Skeletal muscle satellite cell (primary cell): ENCODE measurements around the gene NUDT5. TPM values are rescaled to one million over a fixed set of nuclear protein-coding genes. Genes with fewer than 3 reads are reported as not detected.
"Not testable (repeated sequence)": the region's sequence is repeated elsewhere in the genome, so short reads cannot be mapped to it uniquely, and the experiment has no call there.

Source experiments
- H3K27me3 ChIP-seq: 2 replicates; pipeline ENCODE4 v1.7.0; 2013; ENCODE audit warnings: low read length; ENCODE audit not compliant: control insufficient read depth, insufficient read depth
- H3K36me3 ChIP-seq: 2 replicates; pipeline ENCODE4 v1.7.0; 2013; ENCODE audit warnings: mild to moderate bottlenecking, control low read depth, low read length; ENCODE audit not compliant: insufficient read depth
- H3K4me1 ChIP-seq: 2 replicates; pipeline ENCODE4 v1.7.0; 2013; ENCODE audit warnings: low read length; ENCODE audit not compliant: control insufficient read depth, insufficient read depth
- H3K4me2 ChIP-seq: 2 replicates; pipeline ENCODE4 v1.7.0; 2013; ENCODE audit warnings: mild to moderate bottlenecking, low read length
- H3K4me3 ChIP-seq: 2 replicates; pipeline ENCODE4 v1.7.0; 2013; ENCODE audit warnings: low read length
- H3K9ac ChIP-seq: 2 replicates; pipeline ENCODE4 v1.7.0; 2013; ENCODE audit warnings: mild to moderate bottlenecking, low read depth, low read length, moderate library complexity
- H3K9me3 ChIP-seq: replicated peaks from 2 replicates; pipeline ENCODE4 v1.7.0; 2013; ENCODE audit warnings: mild to moderate bottlenecking, control low read depth, low read length
- total RNA-seq: library from RNA; depleted of rRNA; stranded (reverse); fragments of >200 nt; gene quantifications from 2 replicates; pipeline ENCODE4 v1.2.3, GENCODE V29; 2012; rRNA removed

NUDT5 gene
- total RNA-seq: 66.0 and 87.5 TPM in 2 replicates

DNA sequence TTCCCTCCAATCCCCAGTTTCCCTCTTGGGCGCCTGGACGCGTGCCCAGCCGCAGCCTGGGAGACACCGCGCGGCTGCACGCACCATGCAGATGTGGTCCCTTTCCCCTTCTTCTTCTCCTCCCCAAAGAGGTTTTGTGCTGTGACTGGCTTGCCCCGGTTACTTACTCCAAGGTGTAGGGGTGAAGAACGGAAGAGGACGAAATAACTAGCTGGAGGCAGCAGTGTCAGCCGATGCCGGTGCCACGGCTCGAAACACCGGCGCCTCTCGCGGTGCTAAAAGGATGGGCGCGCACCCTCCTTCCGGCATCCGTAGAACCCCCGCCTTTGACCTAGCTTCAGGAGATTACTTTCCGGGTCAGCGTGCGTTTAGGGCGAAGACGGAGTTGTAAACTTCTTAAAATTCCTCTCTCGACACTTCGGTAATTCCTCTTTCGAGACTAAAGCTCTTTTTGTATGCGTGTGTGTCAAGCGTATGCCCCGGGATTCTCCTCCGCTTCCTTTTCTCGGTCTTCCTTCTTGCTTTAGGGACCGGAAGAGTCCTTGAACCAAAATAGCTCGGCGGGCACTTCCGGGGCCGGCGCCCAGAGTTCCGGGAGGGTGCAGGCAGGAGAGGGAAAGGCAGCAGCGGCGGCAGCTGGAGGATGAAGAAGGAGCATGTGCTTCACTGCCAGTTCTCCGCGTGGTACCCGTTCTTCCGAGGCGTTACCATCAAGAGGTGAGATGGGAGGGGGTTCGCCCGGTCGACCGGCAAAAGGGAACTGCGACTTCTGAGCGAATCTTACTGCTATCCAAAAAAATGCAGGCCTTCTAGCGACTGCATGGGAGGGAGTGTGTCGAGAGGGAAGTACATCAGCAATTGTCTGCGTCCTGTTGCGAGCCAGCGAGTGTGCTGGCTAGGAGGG is at the start of gene NUDT5, which contains the start of gene CDC123:
TSS of gene NUDT5 (minus strand) at position 289 of the 904 bp plus-strand sequence. CDS start 9,600 bp downstream, outside the sequence.
TSS of gene CDC123 (plus strand) at position 586 of the 904 bp plus-strand sequence. CDS start at position 644, 58 bp downstream.
- Histone ChIP-seq H3K4me2 (peak within 1 kb of the TSS; percentile 88), H3K9me3 (no peaks in the 10 kb centered on the region), H3K9ac (peak within 1 kb of the TSS; percentile 97), H3K27me3 (no peaks in the 10 kb centered on the region), H3K36me3 (peaks cover 11% of the 10 kb centered on the region), H3K4me3 (peak within 1 kb of the TSS; percentile 93), H3K4me1 (peaks cover 27% of the 10 kb centered on the region)

DNA sequence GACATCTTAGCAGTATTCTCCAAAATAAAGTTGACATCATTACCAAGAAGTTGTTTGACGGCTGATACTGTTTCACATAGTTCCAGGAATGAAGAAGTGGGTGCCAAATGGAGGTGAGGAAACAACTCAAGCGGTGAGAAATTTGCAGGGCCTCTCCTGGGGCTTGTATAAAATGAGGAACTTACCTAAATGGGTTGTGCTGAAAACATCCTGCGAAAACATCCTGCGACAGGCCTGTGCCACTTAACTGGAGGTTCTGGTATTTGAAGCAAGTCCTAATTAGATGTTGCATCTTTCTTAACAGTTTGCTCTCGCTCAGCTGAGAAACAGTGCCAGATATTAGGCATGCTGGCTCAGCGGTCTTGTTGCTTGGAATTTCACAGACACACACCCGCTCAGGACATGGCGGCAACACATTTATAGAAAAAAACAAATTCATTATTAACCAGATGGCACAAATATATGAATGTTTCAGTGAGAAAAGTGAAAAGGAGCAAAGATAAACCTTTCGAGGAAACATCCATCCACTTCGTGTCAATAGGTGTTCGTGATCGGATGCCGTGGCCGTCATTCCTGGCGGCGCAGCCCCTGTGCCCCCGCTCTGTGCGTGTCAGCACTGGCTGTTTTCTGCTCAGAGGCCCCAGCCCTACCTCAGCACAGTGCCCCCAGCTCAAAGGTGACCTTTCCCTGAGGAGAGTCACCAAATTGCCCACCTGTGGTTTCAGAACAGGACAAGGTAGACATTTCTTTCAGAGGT is 48.4 kb upstream of the NUDT5 start:
- no peak overlapping the region for H3K4me2 ChIP-seq
- no peaks in the 10 kb centered on the region for H3K9me3 ChIP-seq
- H3K4me1 ChIP-seq: no peaks in the 10 kb centered on the region
- no peaks in the 10 kb centered on the region for H3K27me3 ChIP-seq
- no peak overlapping the region for H3K9ac ChIP-seq
- H3K36me3 ChIP-seq: peaks cover 42% of the 10 kb centered on the region
- no peak overlapping the region for H3K4me3 ChIP-seq

DNA sequence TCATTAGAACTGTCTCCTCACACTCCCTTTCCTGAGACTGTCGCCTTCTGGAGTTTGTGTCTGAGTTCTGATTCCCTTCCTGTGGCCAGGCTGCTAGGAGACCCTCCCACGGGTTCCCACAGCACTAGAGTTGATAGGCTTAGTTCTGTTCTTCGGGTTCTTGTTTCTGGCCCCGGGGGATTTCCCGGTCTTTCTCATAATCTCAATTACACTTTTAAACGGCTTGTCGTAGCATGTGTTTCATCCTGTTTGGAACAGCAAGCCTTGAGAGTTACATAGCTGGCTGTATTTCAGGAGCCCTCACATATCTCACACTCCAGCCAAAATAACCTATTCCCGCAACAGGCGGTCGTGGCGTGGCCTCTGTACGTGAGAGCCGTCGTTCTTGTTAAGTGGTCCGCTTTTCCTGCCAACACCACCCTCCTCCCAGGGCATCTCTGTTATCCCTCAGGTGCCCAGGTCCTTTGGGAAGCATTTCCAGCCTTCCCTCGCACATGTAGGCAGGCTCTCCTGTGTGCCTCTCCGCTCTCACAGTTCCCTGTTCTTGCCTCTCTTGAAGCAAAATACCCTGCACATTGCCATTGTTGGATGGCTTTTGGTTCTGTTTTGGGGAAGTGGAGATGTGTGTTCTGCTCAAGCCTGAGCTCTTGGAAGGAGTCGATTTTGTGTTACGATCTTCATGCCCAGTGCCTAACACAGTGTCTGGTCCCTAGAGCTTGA is 46.3 kb upstream of the NUDT5 start:
- H3K4me1 ChIP-seq: no peaks in the 10 kb centered on the region
- H3K27me3 ChIP-seq: no peaks in the 10 kb centered on the region
- H3K9me3 ChIP-seq: no peaks in the 10 kb centered on the region
- no peak overlapping the region for H3K4me3 ChIP-seq
- H3K4me2 ChIP-seq: no peak overlapping the region
- peaks cover 52% of the 10 kb centered on the region for H3K36me3 ChIP-seq
- no peak overlapping the region for H3K9ac ChIP-seq

DNA sequence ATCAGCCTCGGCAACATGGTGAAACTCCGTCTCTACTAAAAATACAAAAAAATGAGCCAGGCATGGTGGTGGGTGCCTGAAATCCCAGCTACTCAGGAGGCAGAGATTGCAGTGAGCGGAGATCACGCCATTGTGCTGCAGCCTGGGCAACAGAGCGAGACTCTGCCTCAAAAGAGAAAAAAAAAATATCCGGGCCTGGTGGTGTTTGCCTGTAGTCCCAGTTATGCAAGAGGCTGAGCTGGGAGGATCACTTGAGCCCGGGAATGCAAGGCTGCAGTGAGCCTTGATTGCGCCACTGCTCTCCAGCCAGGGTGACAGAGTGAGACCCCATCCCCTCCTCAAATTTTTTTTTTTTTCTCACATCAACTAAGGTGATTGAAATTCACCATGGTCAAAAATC is 43.1 kb upstream of the NUDT5 start:
- Histone ChIP-seq H3K36me3 (peaks cover 58% of the 10 kb centered on the region), H3K4me3 (no peak overlapping the region)

DNA sequence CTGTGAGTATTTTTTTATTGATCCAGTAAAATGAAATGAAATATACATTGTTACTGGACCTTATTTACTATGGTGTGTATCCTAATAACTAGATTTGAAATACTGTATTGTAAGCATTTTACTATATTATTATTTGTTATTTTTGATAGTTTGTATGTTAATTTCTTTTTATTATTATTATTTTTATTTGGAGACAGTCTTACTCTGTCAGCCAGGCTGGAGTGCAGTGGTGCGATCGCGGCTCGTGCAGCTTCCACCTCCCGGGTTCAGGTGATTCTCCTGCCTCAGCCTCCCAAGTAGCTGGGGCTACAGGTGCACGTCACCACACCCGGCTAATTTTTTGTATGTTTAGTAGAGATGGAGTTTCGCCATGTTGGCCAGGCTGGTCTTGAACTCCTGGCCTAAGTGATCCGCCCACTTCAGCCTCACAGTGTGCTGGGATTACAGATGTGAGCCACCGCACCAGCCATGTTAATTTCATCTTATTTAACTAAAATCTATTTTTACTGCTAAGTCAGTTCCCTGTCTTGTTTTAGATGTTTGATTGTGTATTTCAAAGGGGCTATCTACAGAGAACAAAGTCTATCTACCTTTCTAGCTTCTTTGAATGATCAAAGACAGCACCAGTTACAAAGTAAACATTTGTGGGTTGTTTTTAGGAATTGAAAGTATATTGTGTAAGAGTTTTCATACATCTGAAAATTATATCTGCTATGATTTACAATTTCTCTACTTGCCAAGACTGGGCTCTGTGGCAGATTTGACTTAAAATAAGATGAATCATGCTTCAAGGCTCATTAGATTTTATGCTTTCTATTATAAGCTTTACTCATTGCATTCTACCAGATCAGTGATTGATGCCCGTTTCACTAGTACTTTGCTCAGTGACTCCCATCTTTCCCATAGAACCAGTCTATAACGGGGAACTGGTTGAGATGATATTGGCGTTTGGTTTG is 41.9 kb upstream of the NUDT5 start:
- Histone ChIP-seq H3K9ac (no peak overlapping the region), H3K4me3 (no peak overlapping the region), H3K27me3 (no peaks in the 10 kb centered on the region), H3K4me2 (no peak overlapping the region), H3K4me1 (no peaks in the 10 kb centered on the region), H3K9me3 (no peaks in the 10 kb centered on the region), H3K36me3 (peaks cover 62% of the 10 kb centered on the region)

More for the DNA sequence above, 43.1 kb upstream of the NUDT5 start:
- Histone ChIP-seq H3K4me1 (no peaks in the 10 kb centered on the region), H3K9ac (no peak overlapping the region), H3K4me2 (no peak overlapping the region), H3K27me3 (no peaks in the 10 kb centered on the region), H3K9me3 (no peaks in the 10 kb centered on the region)

DNA sequence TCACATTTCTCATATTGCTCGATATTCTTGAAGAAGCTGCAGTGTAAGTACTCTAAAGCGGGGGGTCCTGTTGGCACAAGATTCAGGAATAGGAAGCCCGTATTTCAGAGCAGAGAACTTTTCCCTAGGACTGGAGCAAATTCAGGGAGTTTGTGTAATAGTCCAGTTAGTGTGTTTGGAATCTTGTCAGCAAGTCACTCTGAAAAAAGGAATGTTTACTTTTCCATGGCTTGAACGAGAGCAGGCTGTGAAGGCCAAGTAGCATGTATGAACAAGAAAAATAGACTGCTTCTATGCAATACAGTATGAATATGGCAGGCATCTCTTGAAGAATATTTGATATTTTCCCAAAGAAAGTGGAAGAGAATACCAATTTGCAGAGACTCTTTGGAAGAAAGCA is 40.1 kb upstream of the NUDT5 start:
- H3K36me3 ChIP-seq: peaks cover 57% of the 10 kb centered on the region
- no peaks in the 10 kb centered on the region for H3K9me3 ChIP-seq
- no peaks in the 10 kb centered on the region for H3K27me3 ChIP-seq
- no peaks in the 10 kb centered on the region for H3K4me1 ChIP-seq
- no peak overlapping the region for H3K4me2 ChIP-seq
- no peak overlapping the region for H3K9ac ChIP-seq
- H3K4me3 ChIP-seq: no peak overlapping the region

DNA sequence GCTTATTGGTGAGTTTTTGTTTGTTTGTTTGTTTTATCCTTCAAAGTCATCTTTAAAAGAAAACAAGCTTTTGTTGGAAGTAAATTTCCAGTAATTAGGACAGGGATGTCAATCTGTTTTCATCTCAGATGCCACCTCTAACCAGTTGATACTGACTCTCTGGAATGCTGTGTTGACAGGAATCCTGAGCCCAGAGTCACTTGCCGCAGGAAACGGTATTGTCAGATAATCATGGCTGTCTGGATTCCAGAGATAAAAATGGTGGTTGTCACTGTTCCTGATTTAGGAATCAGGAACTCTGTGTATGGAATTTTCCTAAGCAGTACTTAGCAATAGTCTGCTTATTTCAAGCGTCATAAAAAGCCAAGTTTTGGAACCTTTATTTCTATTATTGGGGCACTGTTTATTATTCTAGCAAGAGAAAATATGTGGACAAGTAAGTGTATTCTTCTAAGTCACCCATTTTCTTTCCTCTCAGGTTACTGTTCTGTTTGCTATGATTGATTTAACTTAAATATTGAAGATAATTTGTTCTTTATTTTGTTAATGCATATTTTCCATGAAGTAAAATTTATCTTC is 39.5 kb upstream of the NUDT5 start:
- Histone ChIP-seq H3K4me1 (no peaks in the 10 kb centered on the region), H3K36me3 (peaks cover 57% of the 10 kb centered on the region), H3K27me3 (no peaks in the 10 kb centered on the region), H3K4me2 (no peak overlapping the region), H3K9me3 (no peaks in the 10 kb centered on the region), H3K9ac (no peak overlapping the region), H3K4me3 (no peak overlapping the region)

DNA sequence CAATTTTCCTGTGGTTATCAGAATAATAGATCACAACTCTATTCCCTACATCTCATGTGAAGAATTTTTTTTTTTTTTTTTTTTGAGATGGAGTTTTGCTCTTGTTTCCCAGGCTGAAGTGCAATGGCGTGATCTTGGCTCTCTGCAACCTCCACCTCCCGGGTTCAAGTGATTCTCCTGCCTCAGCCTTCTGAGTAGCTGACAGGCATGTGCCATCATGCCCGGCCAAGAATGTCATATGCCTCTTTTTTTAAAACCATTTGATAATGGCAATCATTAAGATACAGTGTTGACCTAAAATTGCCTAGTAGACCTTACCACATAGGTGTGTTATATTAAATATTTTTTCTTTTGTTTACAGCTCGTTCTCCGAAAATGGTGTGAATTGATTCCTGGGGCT is 39.0 kb upstream of the NUDT5 start:
- H3K27me3 ChIP-seq, H3K4me2 ChIP-seq, H3K4me1 ChIP-seq, H3K9me3 ChIP-seq, H3K9ac ChIP-seq, H3K4me3 ChIP-seq: not testable (repeated sequence)
- H3K36me3 ChIP-seq: peaks cover 59% of the 10 kb centered on the region

DNA sequence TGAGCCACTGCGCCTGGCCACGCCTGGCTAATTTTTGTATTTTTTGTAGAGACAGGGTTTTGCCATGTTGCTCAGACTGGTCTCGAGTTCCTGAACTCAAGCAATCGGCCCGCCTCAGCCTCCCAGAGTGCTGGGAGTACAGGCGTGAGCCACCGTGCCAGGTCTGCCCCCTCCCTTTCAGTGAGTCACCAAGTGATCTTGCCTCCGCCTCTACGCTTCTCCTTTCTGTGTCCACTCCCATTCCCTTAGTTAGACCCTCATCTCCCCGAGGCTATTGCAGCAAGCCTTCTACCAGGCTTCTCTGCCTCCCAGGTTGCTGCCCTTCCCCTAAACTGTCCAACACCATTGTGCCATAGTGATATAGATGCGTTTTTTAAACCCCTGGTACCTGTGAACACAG is 33.2 kb upstream of the NUDT5 start:
- Histone ChIP-seq H3K4me3 (no peak overlapping the region), H3K36me3 (peaks cover 37% of the 10 kb centered on the region), H3K27me3 (no peaks in the 10 kb centered on the region), H3K9me3 (no peaks in the 10 kb centered on the region), H3K4me1 (no peaks in the 10 kb centered on the region), H3K4me2 (no peak overlapping the region), H3K9ac (no peak overlapping the region)

DNA sequence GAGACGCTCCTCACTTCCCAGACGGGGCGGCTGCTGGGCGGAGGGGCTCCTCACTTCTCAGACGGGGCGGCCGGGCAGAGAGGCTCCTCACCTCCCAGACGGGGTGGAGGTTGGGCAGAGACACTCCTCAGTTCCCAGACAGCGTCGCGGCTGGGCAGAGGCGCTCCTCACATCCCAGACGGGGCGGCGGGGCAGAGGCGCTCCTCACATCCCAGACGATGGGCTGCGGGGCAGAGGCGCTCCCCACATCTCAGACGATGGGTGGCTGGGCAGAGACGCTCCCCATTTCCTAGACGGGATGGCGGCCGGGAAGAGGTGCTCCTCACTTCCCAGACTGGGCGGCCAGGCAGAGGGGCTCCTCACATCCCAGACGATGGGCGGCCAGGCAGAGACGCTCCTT is 30.7 kb upstream of the NUDT5 start:
- H3K4me2 ChIP-seq, H3K27me3 ChIP-seq, H3K9me3 ChIP-seq, H3K9ac ChIP-seq, H3K4me3 ChIP-seq: not testable (repeated sequence)
- peaks cover 31% of the 10 kb centered on the region for H3K36me3 ChIP-seq
- peaks cover 10% of the 10 kb centered on the region for H3K4me1 ChIP-seq
